CD4-positive, alpha-beta T cell treated with Interferon alpha-2 for 1 hour (primary cell): ENCODE results near the gene SORT1.
"Not testable (repeated sequence)": the region's sequence is repeated elsewhere in the genome, so short reads cannot be mapped to it uniquely, and the experiment has no call there.

Source experiments
- DNase-seq, 2 donors: peaks; one replicate each; pipeline ENCODE4 v3.0.0-alpha.2; 2020 to 2022

SORT1 gene

DNA sequence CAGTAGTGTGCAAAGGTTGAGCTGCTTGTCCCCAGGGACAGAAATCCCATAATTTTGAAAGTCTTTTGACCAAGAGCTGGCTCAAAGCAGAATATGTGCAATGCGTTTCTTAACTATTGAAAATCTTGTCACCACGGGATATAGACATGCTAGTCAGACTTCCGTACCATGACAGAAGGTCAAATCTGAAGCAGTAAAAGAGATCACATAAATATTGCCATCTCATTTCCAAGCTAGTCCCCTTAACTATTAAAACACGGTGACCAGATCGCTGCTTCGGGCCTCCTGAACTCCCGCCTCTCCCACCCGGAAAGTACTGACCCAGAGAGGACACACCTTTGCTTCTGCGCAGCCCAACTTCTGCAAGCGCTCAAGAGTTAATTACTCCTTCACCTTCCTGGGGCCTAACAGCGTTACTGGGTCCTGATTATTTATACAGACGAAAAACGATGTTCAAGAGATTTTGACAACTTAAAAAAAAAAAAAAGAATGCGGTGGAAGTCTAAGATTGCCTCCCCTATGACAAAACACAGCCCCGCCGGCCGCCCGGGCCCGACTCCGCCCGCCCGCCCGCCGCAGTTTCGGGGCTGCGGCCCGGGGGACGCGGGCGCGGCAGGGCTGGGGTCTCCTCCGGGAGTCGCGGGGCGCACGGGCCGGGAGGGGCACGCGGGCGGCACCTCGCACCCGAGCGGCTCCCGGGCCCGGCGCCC, 692 bp downstream of the SORT1 start:
- DNase-seq = no peak

DNA sequence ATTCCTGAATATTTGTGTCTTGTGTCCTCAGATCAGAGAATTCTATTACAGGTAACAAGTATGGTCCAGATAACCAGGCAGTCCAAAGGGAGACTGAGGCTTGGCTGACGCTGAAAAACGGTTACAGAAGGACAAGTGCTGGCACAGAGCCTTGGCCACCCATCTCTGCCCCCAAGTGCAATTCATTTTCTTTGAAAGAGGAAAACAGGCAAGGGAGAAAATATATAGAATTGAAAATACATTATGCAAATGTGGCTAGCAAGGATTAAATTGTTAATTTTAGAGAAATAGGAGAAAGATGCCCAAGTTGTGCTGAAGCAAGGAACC, 1.2 kb downstream of the SORT1 start:
- no peak for DNase-seq

- DNase-seq = no peak
These were observed 1.9 kb downstream of the SORT1 start for GRCh38 chr1:109395602-109396512.

GRCh38 chr1:109395282-109395599, 2.5 kb downstream of the SORT1 start:
- DNase-seq = not testable (repeated sequence)

DNA sequence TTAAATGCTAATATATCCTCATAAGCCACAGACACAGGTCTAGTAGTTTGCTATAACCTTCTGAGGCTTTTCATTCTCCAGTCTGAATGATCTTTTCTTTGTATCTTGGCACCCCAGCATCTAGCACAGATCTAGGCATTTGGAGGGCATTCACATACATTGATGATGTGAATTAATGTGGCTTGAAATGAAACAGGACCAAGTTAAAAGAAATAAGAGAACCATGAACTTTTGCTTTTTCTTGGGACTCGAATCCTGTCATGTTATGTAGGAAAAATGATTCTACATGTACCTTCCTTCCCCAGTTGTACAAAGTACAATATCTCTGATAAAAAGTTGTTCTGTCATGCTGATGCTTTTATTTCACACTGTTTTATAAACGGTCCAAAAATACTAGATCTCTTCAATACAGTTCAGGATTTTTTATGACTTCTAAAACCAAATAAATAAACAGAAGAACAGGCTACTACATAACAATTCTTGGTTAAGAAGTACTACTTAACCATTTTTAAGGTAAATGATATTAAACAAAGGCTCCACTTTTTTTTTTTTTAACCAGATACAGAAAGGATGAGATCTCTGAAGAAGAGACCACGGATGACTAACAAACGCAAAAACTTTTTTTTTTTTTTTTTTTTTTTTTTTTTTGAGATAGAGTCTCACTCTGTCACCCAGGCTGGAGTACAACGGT, 3.0 kb downstream of the SORT1 start:
- no peak for DNase-seq

GRCh38 chr1:109393617-109394233, 4.0 kb downstream of the SORT1 start:
- no peak for DNase-seq

GRCh38 chr1:109392788-109393616, 4.7 kb downstream of the SORT1 start:
- DNase-seq = no peak

DNA sequence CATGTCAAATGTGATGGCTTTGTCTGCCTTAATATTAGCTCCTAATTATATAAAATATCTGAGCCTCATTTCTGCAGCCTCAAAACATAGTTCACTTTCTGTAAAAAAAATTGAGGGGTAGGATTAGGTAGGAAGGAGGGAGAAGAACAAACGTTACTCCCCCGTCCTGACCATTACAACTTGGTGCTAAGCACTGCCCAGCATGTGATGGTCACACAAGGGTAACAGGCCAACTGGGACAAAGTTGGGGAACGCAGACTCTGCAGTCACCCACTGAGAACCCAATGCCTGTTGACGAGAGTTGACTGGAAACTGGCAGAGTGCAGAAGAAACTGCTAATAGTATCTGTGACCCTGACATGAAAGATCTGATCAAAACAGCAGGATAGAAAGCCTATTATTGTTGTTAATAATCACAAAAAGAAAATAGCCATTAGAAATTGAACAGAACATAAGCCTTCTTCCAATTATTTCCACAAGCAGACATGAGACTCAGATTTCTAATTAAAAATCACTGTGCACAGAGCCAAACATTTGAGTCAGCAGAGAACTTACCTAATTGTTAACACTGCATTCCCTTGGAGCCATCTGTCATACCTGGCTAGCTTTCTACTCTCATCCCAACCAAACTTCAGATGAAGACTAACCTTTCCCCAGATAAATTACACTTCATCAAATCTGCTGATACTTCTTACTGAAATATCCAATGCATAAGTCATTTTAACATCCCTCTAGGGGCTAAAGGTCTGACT, 5.5 kb downstream of the SORT1 start:
- DNase-seq = no peak

DNA sequence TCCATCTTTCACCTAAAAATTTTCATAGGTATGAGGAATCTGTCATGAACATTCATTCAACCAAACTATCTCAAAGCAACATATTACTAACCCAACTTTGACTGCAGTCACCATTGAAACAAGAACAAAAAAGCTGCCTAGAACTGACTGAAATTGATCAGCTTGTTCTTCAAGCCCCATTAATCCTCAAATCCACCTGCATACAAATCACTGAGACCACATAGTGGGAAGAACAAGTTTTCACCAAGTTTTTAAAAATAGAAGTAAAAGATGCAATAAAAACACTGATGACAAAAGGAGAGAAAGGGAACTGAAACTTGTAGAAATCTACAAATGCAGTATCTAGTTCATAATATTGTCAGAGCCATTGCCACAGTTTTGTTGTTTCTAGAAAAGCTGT, 6.1 kb downstream of the SORT1 start:
- no peak for DNase-seq

DNA sequence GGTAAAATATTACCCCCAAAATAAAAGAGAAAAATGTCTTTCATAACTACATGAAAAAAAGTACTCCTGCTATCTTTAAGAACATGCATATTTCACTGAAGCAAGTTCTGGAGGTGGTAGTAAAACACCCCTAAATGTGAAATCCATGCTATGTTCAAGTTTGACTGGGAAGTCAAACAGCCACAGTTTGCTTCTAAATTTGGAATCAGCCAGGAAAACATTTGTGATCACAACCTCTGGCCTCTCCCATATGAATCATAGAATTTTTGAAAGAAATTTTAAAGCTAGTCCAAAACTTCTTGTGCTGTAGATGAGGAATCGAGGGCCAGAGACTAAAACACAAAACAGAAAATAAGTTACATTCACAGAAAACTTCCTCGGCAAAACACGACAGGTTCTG, 6.6 kb downstream of the SORT1 start:
- no peak for DNase-seq

GRCh38 chr1:109389638-109390341, 7.9 kb downstream of the SORT1 start:
- DNase-seq = peak in 1 of 2 donors; percentile 39

- no peak for DNase-seq
These were observed 8.7 kb downstream of the SORT1 start for GRCh38 chr1:109388884-109389637.

DNA sequence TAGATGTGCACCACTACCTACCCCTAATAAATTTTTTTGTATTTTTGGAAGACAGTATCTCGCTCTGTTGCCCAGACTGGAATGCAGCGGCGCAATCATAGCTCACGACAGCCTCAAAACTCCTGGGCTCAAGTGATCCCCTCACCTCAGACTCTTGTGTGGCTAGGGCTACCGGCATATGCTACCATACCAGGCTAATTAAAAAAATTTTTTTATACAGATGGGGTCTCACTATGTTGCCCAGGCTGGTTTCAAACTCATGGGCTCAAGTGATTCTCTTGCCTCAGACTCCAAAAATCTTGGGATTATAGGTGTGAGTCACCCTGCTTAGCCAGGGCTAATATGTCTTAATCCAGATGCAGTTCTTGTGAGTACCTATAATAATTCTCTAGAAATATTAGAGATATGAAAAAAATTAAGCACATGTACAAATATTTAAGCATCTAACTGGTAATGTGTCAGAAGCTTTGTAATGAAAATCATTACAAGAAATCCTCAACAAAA, 9.5 kb downstream of the SORT1 start:
- DNase-seq = no peak

DNA sequence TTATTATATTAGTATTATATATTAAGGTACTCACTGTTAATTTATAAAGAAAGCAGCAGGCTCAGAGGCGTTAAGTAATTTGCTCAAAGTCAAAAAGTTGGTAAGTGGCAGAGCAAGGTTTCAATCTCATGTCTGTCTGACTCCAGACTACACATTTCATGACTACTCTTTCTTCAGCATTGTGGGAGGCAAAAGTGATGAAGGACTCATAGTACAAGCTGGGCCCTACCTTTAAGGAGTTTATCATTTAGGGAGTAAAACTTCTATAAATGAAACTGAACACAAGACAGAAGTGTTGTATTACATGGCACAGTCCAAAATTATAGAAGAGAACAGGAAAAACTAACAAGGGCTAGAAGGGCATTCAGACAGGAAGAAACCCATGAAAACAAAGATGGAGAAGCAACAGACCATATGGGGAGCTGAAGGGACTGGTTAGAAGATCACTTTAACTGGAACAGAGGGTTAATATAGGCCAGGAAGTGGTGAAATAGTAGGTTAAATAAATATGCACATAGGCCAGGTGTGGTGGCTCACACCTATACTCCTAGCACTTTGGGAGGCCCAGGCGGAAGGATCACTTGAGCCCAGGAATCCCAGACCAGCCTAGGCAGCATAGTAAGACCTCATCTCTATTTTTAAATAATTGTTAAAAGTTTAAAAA, 11.5 kb downstream of the SORT1 start:
- no peak for DNase-seq

DNA sequence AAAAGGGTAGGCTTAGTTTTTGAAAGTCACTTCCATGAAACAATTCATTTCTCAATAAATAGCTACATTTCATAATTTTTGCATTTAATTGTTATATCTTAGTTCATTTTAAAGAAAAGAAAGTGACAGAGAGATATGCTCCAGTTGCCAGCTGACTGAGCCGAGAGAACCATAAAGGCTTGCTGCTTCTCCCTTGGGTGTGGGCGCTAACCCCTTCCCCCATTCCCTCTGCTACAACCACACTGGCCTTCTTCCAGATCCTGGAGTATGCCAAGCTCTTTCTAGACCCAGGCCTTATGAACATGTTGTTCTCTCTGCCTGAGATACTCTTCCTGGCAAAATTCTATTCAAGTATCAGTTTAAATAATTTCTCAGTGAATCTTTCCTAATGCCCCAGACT, 12.3 kb downstream of the SORT1 start:
- DNase-seq = no peak

- DNase-seq = no peak
These were observed 13.9 kb downstream of the SORT1 start for GRCh38 chr1:109383854-109384253.

- DNase-seq = no peak
These were observed 14.5 kb downstream of the SORT1 start for GRCh38 chr1:109383087-109383779.

DNA sequence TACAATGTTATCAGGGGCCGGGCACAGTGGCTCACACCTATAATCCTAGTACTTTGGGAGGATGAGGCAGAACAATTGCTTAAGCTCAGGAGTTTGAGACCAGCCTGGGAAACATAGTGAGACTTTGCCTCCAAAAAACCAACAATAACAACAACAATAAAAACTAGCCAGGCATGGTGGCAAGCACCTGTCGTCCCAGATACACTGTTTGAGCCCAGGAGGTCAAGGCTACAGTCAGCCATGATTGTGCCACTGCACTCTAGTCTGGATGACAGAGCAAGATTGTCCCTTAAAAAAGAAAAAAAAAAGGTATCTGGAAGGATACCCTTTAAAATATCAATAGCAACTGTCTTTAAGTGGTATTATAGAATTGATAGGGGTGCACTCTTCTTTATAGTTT, 16.1 kb downstream of the SORT1 start:
- DNase-seq = no peak

GRCh38 chr1:109379907-109380306, 17.8 kb downstream of the SORT1 start:
- DNase-seq = no peak
